ENCODE data around the gene ALG12. TPM values are rescaled to one million over a fixed set of nuclear protein-coding genes. Genes with fewer than 3 reads are reported as not detected.

The ALG12 gene
- total RNA-seq, 1 experiment from 2014 or later: 16.6 TPM

DNA sequence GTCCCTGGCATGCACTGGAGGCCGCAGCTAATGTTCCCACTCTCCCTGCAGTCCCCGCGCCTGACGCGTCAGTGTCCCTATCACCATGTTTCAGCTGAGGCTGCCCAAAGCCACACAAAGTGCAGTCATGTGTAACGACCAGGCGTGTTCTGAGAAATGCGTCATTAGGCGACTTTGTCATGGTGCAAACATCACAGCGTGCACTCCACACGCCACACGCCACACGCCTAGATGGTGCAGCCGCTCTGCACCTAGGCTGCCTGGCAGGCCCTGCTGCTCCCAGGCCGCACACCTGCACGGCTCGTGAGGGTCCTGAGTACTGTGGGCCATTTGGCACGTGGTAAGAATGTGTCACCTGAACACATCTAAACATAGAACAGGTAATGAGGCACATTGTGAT is 2.6 kb upstream of the ALG12 start:
- no peak overlapping the region for H3K9ac ChIP-seq (ENCODE audit: low read length)
- H3K27ac ChIP-seq (ENCODE audit: low read depth, low read length): no peak overlapping the region
- ATAC-seq (no peak), DNase-seq (ENCODE audit: low read depth, low spot score) (no peak)
- intact Hi-C loops (cut with micrococcal nuclease): no loop called here
- no peaks in the 10 kb centered on the region for H3K27me3 ChIP-seq (ENCODE audit: insufficient read depth, low read length)
- peaks cover 0 to 8% of the 10 kb centered on the region in 2 experiments; a peak in 1 of 4 replicates for H3K36me3 ChIP-seq (ENCODE audit: control insufficient read depth in 1 of 2, insufficient read depth in 2 of 2, low read length in 2 of 2)
- ChIA-PET RAD21 (ENCODE audit: low non-redundant PET in 1 of 2, low total read pairs in 2 of 2, uncharacterized antibody in 2 of 2, unreplicated experiment in 2 of 2) (no interaction called here), POLR2A (no interaction called here), CTCF (no interaction called here)
- H3K9me3 ChIP-seq (ENCODE audit: control insufficient read depth in 1 of 2, insufficient read depth in 1 of 2, low read depth in 1 of 2, low read length in 2 of 2): no peaks in the 10 kb centered on the region
- H3K4me3 ChIP-seq (replicated peaks in 1 of 2; ENCODE audit: low read depth in 1 of 2, low read length in 2 of 2): no peak overlapping the region
- peaks cover 7 to 16% of the 10 kb centered on the region in 2 experiments; a peak in 3 of 4 replicates for H3K4me1 ChIP-seq (ENCODE audit: control insufficient read depth in 1 of 2, insufficient read depth in 2 of 2, low read length in 2 of 2)
- TF ChIP-seq EZH2phosphoT487 (IDR thresholded peaks at IDR 0.05; ENCODE audit: borderline replicate concordance): no peak
- TF ChIP-seq FOSL1 (IDR thresholded peaks at IDR 0.05; ENCODE audit: low read depth): no peak
- no peak for TF ChIP-seq SIN3A (IDR thresholded peaks at IDR 0.05; ENCODE audit: low read depth)
- no peak for TF ChIP-seq ZNF274 (IDR thresholded peaks at IDR 0.05; ENCODE audit: low read depth, low read length)
- TF ChIP-seq SRF (IDR thresholded peaks at IDR 0.05; ENCODE audit: low read depth): no peak
- TF ChIP-seq POLR2AphosphoS5 (IDR thresholded peaks at IDR 0.05; ENCODE audit: low read depth, low read length): no peak
- TF ChIP-seq, protein P1, sequence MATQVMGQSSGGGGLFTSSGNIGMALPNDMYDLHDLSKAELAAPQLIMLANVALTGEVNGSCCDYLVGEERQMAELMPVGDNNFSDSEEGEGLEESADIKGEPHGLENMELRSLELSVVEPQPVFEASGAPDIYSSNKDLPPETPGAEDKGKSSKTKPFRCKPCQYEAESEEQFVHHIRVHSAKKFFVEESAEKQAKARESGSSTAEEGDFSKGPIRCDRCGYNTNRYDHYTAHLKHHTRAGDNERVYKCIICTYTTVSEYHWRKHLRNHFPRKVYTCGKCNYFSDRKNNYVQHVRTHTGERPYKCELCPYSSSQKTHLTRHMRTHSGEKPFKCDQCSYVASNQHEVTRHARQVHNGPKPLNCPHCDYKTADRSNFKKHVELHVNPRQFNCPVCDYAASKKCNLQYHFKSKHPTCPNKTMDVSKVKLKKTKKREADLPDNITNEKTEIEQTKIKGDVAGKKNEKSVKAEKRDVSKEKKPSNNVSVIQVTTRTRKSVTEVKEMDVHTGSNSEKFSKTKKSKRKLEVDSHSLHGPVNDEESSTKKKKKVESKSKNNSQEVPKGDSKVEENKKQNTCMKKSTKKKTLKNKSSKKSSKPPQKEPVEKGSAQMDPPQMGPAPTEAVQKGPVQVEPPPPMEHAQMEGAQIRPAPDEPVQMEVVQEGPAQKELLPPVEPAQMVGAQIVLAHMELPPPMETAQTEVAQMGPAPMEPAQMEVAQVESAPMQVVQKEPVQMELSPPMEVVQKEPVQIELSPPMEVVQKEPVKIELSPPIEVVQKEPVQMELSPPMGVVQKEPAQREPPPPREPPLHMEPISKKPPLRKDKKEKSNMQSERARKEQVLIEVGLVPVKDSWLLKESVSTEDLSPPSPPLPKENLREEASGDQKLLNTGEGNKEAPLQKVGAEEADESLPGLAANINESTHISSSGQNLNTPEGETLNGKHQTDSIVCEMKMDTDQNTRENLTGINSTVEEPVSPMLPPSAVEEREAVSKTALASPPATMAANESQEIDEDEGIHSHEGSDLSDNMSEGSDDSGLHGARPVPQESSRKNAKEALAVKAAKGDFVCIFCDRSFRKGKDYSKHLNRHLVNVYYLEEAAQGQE (IDR thresholded peaks at IDR 0.05; ENCODE audit: low read depth): no peak
- no peak for TF ChIP-seq EGR1 (IDR thresholded peaks at IDR 0.05; ENCODE audit: low read depth)
- no peak for TF ChIP-seq JUND (IDR thresholded peaks at IDR 0.05)
- H2AFZ ChIP-seq (ENCODE audit: low read depth, low read length, poor library complexity, severe bottlenecking): no peak overlapping the region
- H3K4me2 ChIP-seq (ENCODE audit: low read length): no peak overlapping the region
- H4K20me1 ChIP-seq (ENCODE audit: insufficient read depth): no peaks in the 10 kb centered on the region
- no TSS peak for BruUV-seq (replicated peaks)
- peaks cover 14% of the 10 kb centered on the region; the same call in 1 of the 2 replicates for H3K79me2 ChIP-seq (ENCODE audit: insufficient read depth, low read length)
- H3K9me2 ChIP-seq (ENCODE audit: insufficient read depth): no peaks in the 10 kb centered on the region
